H9 (cell line): ENCODE measurements around the gene MPZL1. TPM values are rescaled to one million over a fixed set of nuclear protein-coding genes. Genes with fewer than 3 reads are reported as not detected.

Source experiments
- DNase-seq: peaks from one replicate; pipeline ENCODE4 v3.0.0-alpha.2; 2017
- H2AFZ ChIP-seq: one replicate; pipeline ENCODE4 v1.6.1; 2013; ENCODE audit warnings: mild to moderate bottlenecking, low read length, control low read depth, moderate library complexity
- H2AK5ac ChIP-seq: 2 replicates; pipeline ENCODE4 v1.6.1; 2013; ENCODE audit warnings: low read length, control low read depth, mixed read lengths; ENCODE audit not compliant: insufficient read length
- H2BK120ac ChIP-seq: one replicate; pipeline ENCODE4 v1.6.1; 2013; ENCODE audit warnings: low read depth, mild to moderate bottlenecking, low read length, control low read depth, inconsistent platforms; ENCODE audit not compliant: poor library complexity, severe bottlenecking
- H2BK12ac ChIP-seq: 2 replicates; pipeline ENCODE4 v1.6.1; 2013; ENCODE audit warnings: low read length, control low read depth, mixed read lengths, low read depth; ENCODE audit not compliant: insufficient read length
- H2BK15ac ChIP-seq: 2 replicates; pipeline ENCODE4 v1.6.1; 2013; ENCODE audit warnings: low read depth, low read length, control low read depth
- H2BK20ac ChIP-seq: one replicate; pipeline ENCODE4 v1.6.1; 2013; ENCODE audit warnings: low read depth, mild to moderate bottlenecking, low read length, control low read depth, inconsistent platforms; ENCODE audit not compliant: poor library complexity, severe bottlenecking
- H2BK5ac ChIP-seq: 2 replicates; pipeline ENCODE4 v1.6.1; 2013; ENCODE audit warnings: low read length, control low read depth, mixed read lengths; ENCODE audit not compliant: insufficient read length
- H3K14ac ChIP-seq: 2 replicates; pipeline ENCODE4 v1.6.1; 2013; ENCODE audit warnings: low read length, control low read depth; ENCODE audit not compliant: insufficient read depth
- H3K18ac ChIP-seq: 2 replicates; pipeline ENCODE4 v1.6.1; 2013; ENCODE audit warnings: low read depth, mild to moderate bottlenecking, mixed read lengths, low read length, control low read depth; ENCODE audit not compliant: insufficient read length
- H3K23ac ChIP-seq: 2 replicates; pipeline ENCODE4 v1.6.1; 2013; ENCODE audit warnings: low read length, control low read depth, mixed read lengths, low read depth; ENCODE audit not compliant: insufficient read length
- H3K23me2 ChIP-seq: 2 replicates; pipeline ENCODE4 v1.6.1; 2013; ENCODE audit warnings: low read depth, mild to moderate bottlenecking, mixed read lengths, low read length, control low read depth; ENCODE audit not compliant: insufficient read length, poor library complexity, severe bottlenecking
- H3K27ac ChIP-seq: 2 replicates; pipeline ENCODE4 v1.5.1; 2013; ENCODE audit warnings: low read length, control low read depth, mixed read lengths, low read depth; ENCODE audit not compliant: insufficient read length
- H3K27me3 ChIP-seq: 2 replicates; pipeline ENCODE4 v1.6.1; 2013; ENCODE audit warnings: low read length, control low read depth, inconsistent platforms; ENCODE audit not compliant: insufficient read depth
- H3K4ac ChIP-seq: 2 replicates; pipeline ENCODE4 v1.6.1; 2013; ENCODE audit warnings: low read depth, mild to moderate bottlenecking, control low read depth, inconsistent platforms, low read length, moderate library complexity
- H3K4me1 ChIP-seq: 2 replicates; pipeline ENCODE4 v1.6.1; 2013; ENCODE audit warnings: low read length, control low read depth, inconsistent platforms; ENCODE audit not compliant: insufficient read depth
- H3K4me2 ChIP-seq: 2 replicates; pipeline ENCODE4 v1.6.1; 2013; ENCODE audit warnings: low read length, control low read depth, mixed read lengths; ENCODE audit not compliant: insufficient read length, insufficient read depth
- H3K56ac ChIP-seq: 2 replicates; pipeline ENCODE4 v1.6.1; 2013; ENCODE audit warnings: low read depth, mild to moderate bottlenecking, mixed read lengths, low read length, control low read depth; ENCODE audit not compliant: insufficient read length
- H3K79me1 ChIP-seq: 2 replicates; pipeline ENCODE4 v1.6.1; 2013; ENCODE audit warnings: low read depth, mild to moderate bottlenecking, moderate library complexity, low read length, control low read depth, inconsistent platforms; ENCODE audit not compliant: insufficient read depth, poor library complexity, severe bottlenecking
- H3K79me2 ChIP-seq: 2 replicates; pipeline ENCODE4 v1.6.1; 2013; ENCODE audit warnings: low read length, control low read depth, inconsistent platforms; ENCODE audit not compliant: insufficient read depth
- H3K9ac ChIP-seq: 2 replicates; pipeline ENCODE4 v1.6.1; 2013; ENCODE audit warnings: low read length, control low read depth, mixed read lengths; ENCODE audit not compliant: insufficient read length; ENCODE audit errors: extremely low read depth
- H3K9me3 ChIP-seq: one replicate; pipeline ENCODE4 v1.6.1; 2013; ENCODE audit warnings: low read depth, low read length, inconsistent platforms; ENCODE audit not compliant: control insufficient read depth
- H3T11ph ChIP-seq: one replicate; pipeline ENCODE4 v1.6.1; 2013; ENCODE audit warnings: mild to moderate bottlenecking, low read length, control low read depth, inconsistent platforms
- H4K20me1 ChIP-seq: one replicate; pipeline ENCODE4 v1.6.1; 2013; ENCODE audit not compliant: control insufficient read depth, insufficient read length, insufficient read depth
- H4K5ac ChIP-seq: 2 replicates; pipeline ENCODE4 v1.6.1; 2013; ENCODE audit warnings: low read depth, mild to moderate bottlenecking, mixed read lengths, low read length, control low read depth; ENCODE audit not compliant: insufficient read length
- H4K8ac ChIP-seq: replicated peaks from 2 replicates; pipeline ENCODE4 v1.6.1; 2013; ENCODE audit warnings: low read length, control low read depth, mixed read lengths, low read depth; ENCODE audit not compliant: insufficient read length
- H4K91ac ChIP-seq: 2 replicates; pipeline ENCODE4 v1.6.1; 2013; ENCODE audit warnings: low read depth, mild to moderate bottlenecking, moderate library complexity, mixed read lengths, low read length, control low read depth; ENCODE audit not compliant: insufficient read length
- H3K27ac Mint-ChIP-seq, 3 experiments: 2 replicates in 2 of 3; 3 replicates in 1 of 3; pipeline ENCODE4 v1.8.0; 2020 to 2021; ENCODE audit warnings: mixed read lengths in 3 of 3, mild to moderate bottlenecking in 1 of 3, moderate library complexity in 1 of 3
- H3K27me3 Mint-ChIP-seq: 2 replicates; pipeline ENCODE4 v1.8.0; 2021; ENCODE audit warnings: low read depth, mild to moderate bottlenecking, moderate library complexity, mixed read lengths
- H3K36me3 Mint-ChIP-seq, 3 experiments: 2 replicates in 2 of 3; 3 replicates in 1 of 3; pipeline ENCODE4 v1.8.0; 2020 to 2021; ENCODE audit warnings: low read depth in 3 of 3, mixed read lengths in 3 of 3; ENCODE audit not compliant: insufficient read depth in 1 of 3
- H3K4me1 Mint-ChIP-seq, 2 experiments: 2 replicates each; pipeline ENCODE4 v1.8.0; 2020; ENCODE audit warnings: mixed read lengths in 2 of 2
- H3K4me3 Mint-ChIP-seq, 2 experiments: 2 replicates in 1 of 2; 3 replicates in 1 of 2; pipeline ENCODE4 v1.8.0; 2020 to 2021; ENCODE audit warnings: mild to moderate bottlenecking in 2 of 2, mixed read lengths in 2 of 2, moderate library complexity in 1 of 2
- H3K9me3 Mint-ChIP-seq, 2 experiments: 2 replicates in 1 of 2; 3 replicates in 1 of 2; pipeline ENCODE4 v1.8.0; 2020; ENCODE audit warnings: mild to moderate bottlenecking in 2 of 2, mixed read lengths in 2 of 2, moderate library complexity in 1 of 2
- CTCF ChIP-seq: fragments of 200-600 bp; sonication (generic); conservative IDR thresholded peaks from 3 replicates; pipeline ENCODE4 v1.8.0; 2021; ENCODE audit warnings: antibody characterized with exemption, mild to moderate bottlenecking
- WGBS: extraction: QIAGEN DNeasy Blood & Tissue Kit; methylation state at CpG from one replicate; pipeline ENCODE4 v1.1.7; 2013; ENCODE audit warnings: missing lambda C conversion rate, low lambda C conversion rate, mixed read lengths; ENCODE audit not compliant: insufficient read length; ENCODE audit errors: extremely low coverage; 5-methylcytosine and 5-hydroxymethylcytosine counted together
- total RNA-seq: library from RNA; stranded (reverse); gene quantifications from 2 replicates; pipeline ENCODE4 v1.2.1, GENCODE V29; 2021

Gene MPZL1
- total RNA-seq, 1 experiment from 2014 or later: 60.7 TPM

DNA sequence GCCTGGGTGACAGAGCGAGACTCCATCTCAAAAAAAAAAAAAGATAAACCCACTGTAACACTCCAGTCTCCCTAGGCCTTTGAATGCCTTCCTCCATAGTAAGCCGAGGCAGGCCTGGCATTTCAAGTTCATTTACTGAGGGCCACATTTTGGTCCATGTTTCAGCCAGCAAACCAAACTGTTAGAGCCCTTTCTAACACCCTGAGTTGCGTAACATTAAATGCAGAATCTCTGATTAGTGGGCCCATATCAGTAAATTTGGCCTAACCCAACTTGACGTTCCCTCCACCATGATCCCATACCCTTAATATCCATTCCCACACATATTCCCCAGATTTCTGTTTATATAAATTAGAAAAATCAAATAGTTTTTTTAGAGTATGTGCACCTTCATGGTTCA is 12.4 kb downstream of the MPZL1 start:
- H3K9me3 Mint-ChIP-seq: peaks cover 4 to 5% of the 10 kb centered on the region in 2 experiments; a peak in 3 of 5 replicates
- peaks cover 24 to 25% (median 25%) of the 10 kb centered on the region in 3 experiments for H3K36me3 Mint-ChIP-seq
- no peak overlapping the region for H2BK5ac ChIP-seq
- H3K27ac ChIP-seq: no peak overlapping the region
- no peaks in the 10 kb centered on the region for H3K23me2 ChIP-seq
- H3K27me3 Mint-ChIP-seq: no peaks in the 10 kb centered on the region; the same call in 1 of the 2 replicates
- H3K79me1 ChIP-seq: no peaks in the 10 kb centered on the region
- H2BK120ac ChIP-seq: no peak overlapping the region
- H3K4me1 ChIP-seq: no peaks in the 10 kb centered on the region
- no peak overlapping the region for H3K9ac ChIP-seq
- no peaks in the 10 kb centered on the region for H3K9me3 ChIP-seq
- H2AK5ac ChIP-seq: no peak overlapping the region
- no peaks in the 10 kb centered on the region for H3K27me3 ChIP-seq
- no peak overlapping the region for H2BK12ac ChIP-seq
- no peak overlapping the region for H2BK15ac ChIP-seq
- H3K14ac ChIP-seq: no peak overlapping the region
- H4K91ac ChIP-seq: no peak overlapping the region
- H3K79me2 ChIP-seq: peaks cover 12% of the 10 kb centered on the region; the same call in 1 of the 2 replicates
- no peak overlapping the region for H3K27ac Mint-ChIP-seq
- H3K4ac ChIP-seq: no peak overlapping the region
- no peak for DNase-seq
- no peak overlapping the region for H3K56ac ChIP-seq
- H3T11ph ChIP-seq: no peak overlapping the region
- no peak overlapping the region for H2BK20ac ChIP-seq
- no peak overlapping the region for H3K23ac ChIP-seq
- no CpG with 5 or more reads among the region's 4 CpGs for WGBS
- TF ChIP-seq CTCF: no peak
- H2AFZ ChIP-seq: no peak overlapping the region
- no peak overlapping the region for H4K8ac ChIP-seq
- no peaks in the 10 kb centered on the region for H4K20me1 ChIP-seq
- peaks cover 2 to 7% of the 10 kb centered on the region in 2 experiments; a peak in 3 of 4 replicates for H3K4me1 Mint-ChIP-seq
- H4K5ac ChIP-seq: no peak overlapping the region
- no peak overlapping the region for H3K18ac ChIP-seq
- H3K4me2 ChIP-seq: no peak overlapping the region
- no peak overlapping the region for H3K4me3 Mint-ChIP-seq
